Endothelial cell of umbilical vein (primary cell): ENCODE data around the gene VAV2. TPM values are rescaled to one million over a fixed set of nuclear protein-coding genes. Genes with fewer than 3 reads are reported as not detected.

Source experiments
- BruUV-seq: library from RNA; stranded (reverse); fragments of 400-500 nt; replicated peaks from 2 replicates; lab custom pipeline; 2021; lab: Mats Ljungman, UMichigan
- CTCF ChIA-PET: fragments of 300-600, 350-600 bp; sonication (Branson Sonifier 250); formaldehyde crosslinking; loops from one replicate; lab custom pipeline; 2021; ENCODE audit warnings: antibody characterized with exemption, inconsistent platforms; lab: Charles Lee
- POLR2A ChIA-PET: fragments of 300-600, 350-600 bp; sonication (Branson Sonifier 250); formaldehyde crosslinking; loops from one replicate; lab custom pipeline; 2021; ENCODE audit warnings: antibody characterized with exemption, inconsistent platforms; lab: Charles Lee
- DNase-seq: peaks from one replicate; pipeline ENCODE4 v3.0.0-alpha.2; 2011; ENCODE audit warnings: low read depth, low spot score
- FAIRE-seq: peaks from 2 replicates; lab custom pipeline; 2011; peaks lifted over from hg19 to GRCh38; lab: Jason Lieb, UNC
- H2AFZ ChIP-seq: 2 replicates; pipeline ENCODE4 v1.6.0; 2012; ENCODE audit warnings: low read depth, low read length, control low read depth, inconsistent platforms
- H3K27ac ChIP-seq: 2 replicates; pipeline ENCODE4 v1.5.1; 2011; ENCODE audit warnings: low read depth, mild to moderate bottlenecking, control low read depth, low read length, moderate library complexity; ENCODE audit not compliant: insufficient read depth
- H3K27me3 ChIP-seq, 2 experiments: 2 replicates each; pipeline versions ENCODE4 v1.6.0 to v1.6.1; 2011; ENCODE audit warnings: low read length in 2 of 2, mixed read lengths in 1 of 2; ENCODE audit not compliant: control insufficient read depth in 2 of 2, insufficient read depth in 2 of 2
- H3K36me3 ChIP-seq, 2 experiments: 2 replicates in 1 of 2; 3 replicates in 1 of 2; pipeline ENCODE4 v1.5.1; 2011; ENCODE audit warnings: low read length in 2 of 2, mild to moderate bottlenecking in 1 of 2, moderate library complexity in 1 of 2; ENCODE audit not compliant: control insufficient read depth in 2 of 2, insufficient read depth in 2 of 2; ENCODE audit errors: extremely low read depth in 1 of 2
- H3K4me1 ChIP-seq: 3 replicates; pipeline ENCODE4 v1.5.1; 2011; ENCODE audit warnings: mild to moderate bottlenecking, low read length; ENCODE audit not compliant: control insufficient read depth, insufficient read depth; ENCODE audit errors: extremely low read depth
- H3K4me2 ChIP-seq: 2 replicates; pipeline ENCODE4 v1.6.1; 2011; ENCODE audit warnings: low read length, control low read depth, mixed read lengths; ENCODE audit not compliant: insufficient read depth
- H3K4me3 ChIP-seq, 3 experiments: fragments of 200-600 bp in 1 of 3; sonication (generic), shearing (Covaris generic) in 1 of 3; replicated peaks in 1 of 3; 2 replicates each; pipeline ENCODE4 v1.5.1; 2011 to 2016; ENCODE audit warnings: control low read depth in 3 of 3, low read length in 3 of 3, mild to moderate bottlenecking in 2 of 3, inconsistent platforms in 1 of 3, low read depth in 1 of 3, moderate library complexity in 1 of 3; ENCODE audit not compliant: insufficient read depth in 1 of 3
- H3K79me2 ChIP-seq: 2 replicates; pipeline ENCODE4 v1.6.0; 2012; ENCODE audit warnings: low read length, inconsistent platforms; ENCODE audit not compliant: control insufficient read depth, insufficient read depth
- H3K9ac ChIP-seq: replicated peaks from 2 replicates; pipeline ENCODE3; 2011; ENCODE audit warnings: low read length, control low read depth; ENCODE audit not compliant: insufficient read depth; ENCODE audit errors: extremely low read depth
- H3K9me1 ChIP-seq: replicated peaks from 3 replicates; pipeline ENCODE4 v1.6.0; 2011; ENCODE audit warnings: mild to moderate bottlenecking, low read length; ENCODE audit not compliant: control insufficient read depth, insufficient read depth; ENCODE audit errors: extremely low read depth
- H3K9me3 ChIP-seq: replicated peaks from 2 replicates; pipeline ENCODE4 v1.5.1; 2012; ENCODE audit warnings: low read length, inconsistent platforms; ENCODE audit not compliant: control insufficient read depth, insufficient read depth
- H4K20me1 ChIP-seq: replicated peaks from 2 replicates; pipeline ENCODE3; 2011; ENCODE audit warnings: mild to moderate bottlenecking, low read length; ENCODE audit not compliant: control insufficient read depth, insufficient read depth; ENCODE audit errors: extremely low read depth
- CTCF ChIP-seq, 2 donors: IDR thresholded peaks; 1 replicate in 1 of 2; 2 replicates in 1 of 2; pipeline ENCODE4 v1.5.1; 2011; ENCODE audit warnings: low read length in 2 of 2, mild to moderate bottlenecking in 2 of 2, moderate library complexity in 2 of 2, control low read depth in 1 of 2, inconsistent platforms in 1 of 2, low read depth in 1 of 2; ENCODE audit not compliant: insufficient read depth in 1 of 2; ENCODE audit errors: extremely low read depth in 1 of 2
- EZH2 ChIP-seq: IDR thresholded peaks from 2 replicates; pipeline ENCODE4 v1.6.1; 2012; ENCODE audit warnings: borderline replicate concordance, low read depth, mild to moderate bottlenecking, moderate library complexity, low read length, inconsistent platforms; ENCODE audit not compliant: severe bottlenecking
- FOS ChIP-seq: IDR thresholded peaks from 2 replicates; pipeline ENCODE4 v1.6.1; 2011; ENCODE audit warnings: mild to moderate bottlenecking, low read length, moderate library complexity, borderline replicate concordance; ENCODE audit not compliant: insufficient read depth
- GATA2 ChIP-seq: IDR thresholded peaks from 2 replicates; pipeline ENCODE4 v1.7.0; 2011; ENCODE audit warnings: low read depth, mild to moderate bottlenecking, moderate library complexity, mixed read lengths, low read length; ENCODE audit not compliant: insufficient read length, insufficient read depth
- JUN ChIP-seq: IDR thresholded peaks from 2 replicates; pipeline ENCODE4 v1.6.1; 2011; ENCODE audit warnings: borderline replicate concordance, low read depth; ENCODE audit not compliant: insufficient read length, insufficient read depth
- MAX ChIP-seq: IDR thresholded peaks from 2 replicates; pipeline ENCODE4 v1.6.1; 2011; ENCODE audit not compliant: insufficient read depth, insufficient read length
- MYC ChIP-seq: IDR thresholded peaks from one replicate; pipeline ENCODE4 v1.6.1; 2011; ENCODE audit warnings: mild to moderate bottlenecking, low read depth, low read length
- POLR2A ChIP-seq: IDR thresholded peaks from 2 replicates; pipeline ENCODE4 v1.6.1; 2012; ENCODE audit warnings: low read depth, mild to moderate bottlenecking, control low read depth, low read length
- POLR2AphosphoS5 ChIP-seq: IDR thresholded peaks from 2 replicates; pipeline ENCODE4 v1.6.1; 2012; ENCODE audit warnings: low read depth, mild to moderate bottlenecking, control low read depth, low read length, moderate library complexity; ENCODE audit not compliant: insufficient read depth
- dilution Hi-C: fragments of 300-500 bp; cut with MboI; formaldehyde crosslinking; loops from one replicate; pipeline ENCODE4 v1.15.0; 2019; ENCODE audit warnings: low sequenced_read_pairs; ENCODE audit not compliant: extremely low pct_ligation_motif_present
- intact Hi-C: fragments of 100-400 bp; cut with micrococcal nuclease; formaldehyde crosslinking; loops from one replicate; pipeline ENCODE4 v1.10.0; 2022
- polyA plus RNA-seq, 4 experiments: library from polyadenylated mRNA; depleted of rRNA in 3 of 4; stranded (reverse) in 3 of 4; unstranded in 1 of 4; fragments of >200 nt; gene quantifications; 2 replicates each; pipeline versions ENCODE4 v1.2.1 to v1.2.3, GENCODE V29; 2011 to 2012; ENCODE audit warnings: missing spikeins in 1 of 4
- total RNA-seq: library from RNA; stranded (reverse); gene quantifications from 2 replicates; pipeline ENCODE4 v1.2.3, GENCODE V29; 2021

The VAV2 gene
- total and polyA plus RNA-seq, 2 donors (not counting 3 experiments of a cell fraction or from before 2014, with no cell fraction given), result 10.6 to 30.6 TPM

GRCh38 chr9:133895335-133895734, 96.8 kb downstream of the VAV2 start:
- intact Hi-C loops, result no loop called here
- H3K79me2 ChIP-seq, result peaks cover 8% of the 10 kb centered on the region

More at GRCh38 chr9:133895335-133895734, 96.8 kb downstream of the VAV2 start:
- H4K20me1 ChIP-seq, result no peaks in the 10 kb centered on the region
- peaks cover 4% of the 10 kb centered on the region for H3K4me1 ChIP-seq
- ChIA-PET POLR2A (no interaction called here), CTCF (interaction anchor here (1.2 kb wide), 1 partner anchor 10 kb away, joined by 3 read pairs; no protein-coding TSS in a partner anchor)
- no peak overlapping the region for H3K27ac ChIP-seq
- no peaks in the 10 kb centered on the region for H3K9me3 ChIP-seq
- TF ChIP-seq GATA2, result no peak
- no peak for TF ChIP-seq MYC
- no peak for TF ChIP-seq JUN
- no peak for TF ChIP-seq EZH2
- TF ChIP-seq POLR2AphosphoS5, result no peak
- no peak for TF ChIP-seq MAX
- no peak for TF ChIP-seq FOS
- TF ChIP-seq CTCF (IDR thresholded peaks at IDR 0.05; ENCODE audit: extremely low read depth in 1 of 2, insufficient read depth in 1 of 2, low read depth in 1 of 2, low read length in 2 of 2), result no peak
- TF ChIP-seq POLR2A, result no peak
- no peak for FAIRE-seq
- no peak overlapping the region for H2AFZ ChIP-seq
- dilution Hi-C loops, result no loop called here
- BruUV-seq, result no TSS peak
- H3K4me2 ChIP-seq, result no peak overlapping the region
- H3K9ac ChIP-seq, result no peak overlapping the region
- no peak overlapping the region for H3K4me3 ChIP-seq
- H3K27me3 ChIP-seq, result no peaks in the 10 kb centered on the region
- H3K36me3 ChIP-seq, result no peaks in the 10 kb centered on the region
- no peaks in the 10 kb centered on the region for H3K9me1 ChIP-seq
- no peak for DNase-seq
